KMS-11 (cell line): ENCODE data around the gene PRKCE.

Source experiments
- H2AFZ ChIP-seq: fragments of 200-600 bp; sonication (generic); 2 replicates; pipeline ENCODE4 v1.6.1; 2016; ENCODE audit warnings: antibody characterized with exemption, mixed run types, low read depth
- H3K27ac ChIP-seq: fragments of 200-600 bp; sonication (generic); 2 replicates; pipeline ENCODE4 v1.6.1; 2016; ENCODE audit warnings: mild to moderate bottlenecking, mixed run types
- H3K27me3 ChIP-seq: fragments of 200-600 bp; sonication (generic); 2 replicates; pipeline ENCODE4 v1.6.1; 2017; ENCODE audit warnings: mild to moderate bottlenecking, low read depth, mixed run types, moderate library complexity; ENCODE audit not compliant: insufficient read depth
- H3K36me3 ChIP-seq: fragments of 200-600 bp; sonication (generic); 2 replicates; pipeline ENCODE4 v1.6.1; 2017; ENCODE audit warnings: mild to moderate bottlenecking, mixed run types; ENCODE audit not compliant: insufficient read depth
- H3K4me1 ChIP-seq: fragments of 200-600 bp; sonication (generic); 2 replicates; pipeline ENCODE4 v1.6.1; 2016; ENCODE audit warnings: mild to moderate bottlenecking, low read depth, mixed run types; ENCODE audit not compliant: poor library complexity, severe bottlenecking
- H3K4me2 ChIP-seq: fragments of 200-600 bp; sonication (generic); 2 replicates; pipeline ENCODE4 v1.7.0; 2016; ENCODE audit warnings: mild to moderate bottlenecking, mixed run types
- H3K4me3 ChIP-seq: fragments of 200-600 bp; sonication (generic); IDR thresholded peaks from 2 replicates; pipeline ENCODE4 v1.6.1; 2017; ENCODE audit warnings: low read depth, low read length, mixed read lengths; ENCODE audit not compliant: insufficient read depth
- H3K79me2 ChIP-seq: fragments of 200-600 bp; sonication (generic); 2 replicates; pipeline ENCODE4 v1.6.1; 2016; ENCODE audit warnings: low read depth, mixed run types; ENCODE audit not compliant: insufficient read depth
- H3K9ac ChIP-seq: fragments of 200-600 bp; sonication (generic); 2 replicates; pipeline ENCODE4 v1.6.1; 2016; ENCODE audit warnings: mild to moderate bottlenecking, mixed run types
- H4K20me1 ChIP-seq: fragments of 200-600 bp; sonication (generic); 2 replicates; pipeline ENCODE4 v1.6.1; 2016; ENCODE audit warnings: mild to moderate bottlenecking, mixed run types; ENCODE audit not compliant: insufficient read depth
- TF ChIP-seq, protein P1 (sequence below): fragments of 200-600 bp; sonication (generic); conservative IDR thresholded peaks from 2 replicates; pipeline ENCODE4 v1.6.1; 2017; ENCODE audit warnings: low read depth, mild to moderate bottlenecking, antibody characterized with exemption, low read length, moderate library complexity, mixed read lengths

PRKCE gene

DNA sequence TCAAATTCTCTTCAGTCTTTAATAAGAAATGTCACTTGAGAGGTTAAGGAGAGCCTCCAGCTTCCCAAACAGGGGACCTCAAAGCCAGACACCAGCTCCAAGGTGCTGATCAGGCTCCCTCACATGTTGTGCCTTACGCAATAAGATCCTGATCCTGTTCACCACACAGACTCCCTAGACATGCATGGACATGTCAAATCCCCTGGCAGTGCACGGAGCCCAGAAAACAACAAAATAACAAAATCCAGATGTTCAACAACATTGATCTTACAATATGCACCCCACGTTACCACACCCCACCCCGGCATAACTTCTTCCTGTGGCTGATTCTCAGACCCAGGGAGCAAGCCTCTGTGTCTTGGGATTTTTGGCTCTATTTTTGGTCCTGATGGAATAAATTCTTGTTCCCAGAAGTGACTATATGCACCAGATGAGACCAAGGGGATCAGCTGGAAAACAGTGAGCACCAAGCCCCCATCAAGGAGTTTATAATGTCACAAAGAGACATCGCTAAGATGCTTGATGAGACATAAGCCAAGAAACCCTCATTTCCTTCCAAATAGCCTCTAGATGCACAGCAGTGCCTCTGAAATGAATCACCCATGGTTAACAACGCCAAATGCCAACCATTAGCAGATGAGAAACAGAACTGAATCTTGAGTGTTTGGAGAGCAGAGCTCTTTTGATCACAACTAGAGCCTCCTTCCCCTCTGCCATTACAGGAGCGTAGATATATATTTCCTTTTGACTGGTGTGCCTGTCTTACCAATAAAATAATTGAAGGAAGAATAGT lies 198.2 kb downstream of the PRKCE start:
- TF ChIP-seq, protein P1, sequence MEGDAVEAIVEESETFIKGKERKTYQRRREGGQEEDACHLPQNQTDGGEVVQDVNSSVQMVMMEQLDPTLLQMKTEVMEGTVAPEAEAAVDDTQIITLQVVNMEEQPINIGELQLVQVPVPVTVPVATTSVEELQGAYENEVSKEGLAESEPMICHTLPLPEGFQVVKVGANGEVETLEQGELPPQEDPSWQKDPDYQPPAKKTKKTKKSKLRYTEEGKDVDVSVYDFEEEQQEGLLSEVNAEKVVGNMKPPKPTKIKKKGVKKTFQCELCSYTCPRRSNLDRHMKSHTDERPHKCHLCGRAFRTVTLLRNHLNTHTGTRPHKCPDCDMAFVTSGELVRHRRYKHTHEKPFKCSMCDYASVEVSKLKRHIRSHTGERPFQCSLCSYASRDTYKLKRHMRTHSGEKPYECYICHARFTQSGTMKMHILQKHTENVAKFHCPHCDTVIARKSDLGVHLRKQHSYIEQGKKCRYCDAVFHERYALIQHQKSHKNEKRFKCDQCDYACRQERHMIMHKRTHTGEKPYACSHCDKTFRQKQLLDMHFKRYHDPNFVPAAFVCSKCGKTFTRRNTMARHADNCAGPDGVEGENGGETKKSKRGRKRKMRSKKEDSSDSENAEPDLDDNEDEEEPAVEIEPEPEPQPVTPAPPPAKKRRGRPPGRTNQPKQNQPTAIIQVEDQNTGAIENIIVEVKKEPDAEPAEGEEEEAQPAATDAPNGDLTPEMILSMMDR: no peak
- H2AFZ ChIP-seq: no peak overlapping the region

DNA sequence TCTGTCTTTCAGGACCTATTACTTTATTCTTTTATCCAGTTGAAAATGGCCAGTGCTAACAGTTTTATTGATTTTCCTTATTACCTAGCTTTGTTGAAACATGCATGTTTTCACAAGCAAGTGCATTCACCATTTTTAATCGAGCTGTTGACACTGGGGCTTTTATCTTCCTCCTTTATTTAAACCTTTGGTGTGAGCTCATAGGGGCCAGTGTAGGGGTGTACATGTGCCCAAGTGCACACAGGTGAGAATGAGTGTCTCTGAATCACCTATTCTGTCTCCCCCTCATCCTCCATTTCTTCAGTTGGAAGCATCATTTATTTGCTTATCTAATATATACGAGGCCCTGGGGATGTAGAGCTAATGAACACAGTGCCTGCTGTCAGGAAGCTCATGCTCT lies 199.1 kb downstream of the PRKCE start:
- H3K4me2 ChIP-seq: no peak overlapping the region
- H3K4me1 ChIP-seq: peaks cover 8% of the 10 kb centered on the region
- H3K9ac ChIP-seq: no peak overlapping the region
- no peaks in the 10 kb centered on the region for H4K20me1 ChIP-seq
- H3K4me3 ChIP-seq: no peak overlapping the region
- no peaks in the 10 kb centered on the region for H3K79me2 ChIP-seq
- no peak overlapping the region for H3K27ac ChIP-seq
- no peaks in the 10 kb centered on the region for H3K36me3 ChIP-seq
- TF ChIP-seq, protein P1: no peak
- H3K27me3 ChIP-seq: no peaks in the 10 kb centered on the region
- H2AFZ ChIP-seq: no peak overlapping the region

More for the DNA sequence above, 198.2 kb downstream of the PRKCE start:
- no peak overlapping the region for H3K4me3 ChIP-seq
- H3K36me3 ChIP-seq: no peaks in the 10 kb centered on the region
- H3K9ac ChIP-seq: no peak overlapping the region
- no peaks in the 10 kb centered on the region for H3K27me3 ChIP-seq
- no peak overlapping the region for H3K4me2 ChIP-seq
- H3K27ac ChIP-seq: no peak overlapping the region
- H3K4me1 ChIP-seq: peaks cover 17% of the 10 kb centered on the region
- H3K79me2 ChIP-seq: no peaks in the 10 kb centered on the region
- no peaks in the 10 kb centered on the region for H4K20me1 ChIP-seq

DNA sequence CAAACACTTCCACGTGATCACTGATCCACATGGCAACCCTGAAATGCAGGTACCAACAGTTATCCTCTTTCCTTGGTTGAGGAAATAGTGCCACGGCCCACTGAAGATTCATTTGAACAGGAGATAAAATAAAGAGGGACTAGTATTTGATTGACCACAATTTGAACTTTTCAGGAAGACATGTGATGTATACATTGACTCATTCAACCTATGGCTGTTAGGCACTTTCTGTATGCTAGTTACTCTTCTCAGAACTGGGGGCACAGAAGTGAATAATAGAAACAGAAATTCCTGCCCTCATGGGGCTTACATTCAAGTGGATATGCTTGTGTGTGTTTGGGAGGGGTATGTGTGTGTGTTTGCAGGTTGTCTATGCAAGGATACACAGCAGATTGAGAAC lies 199.6 kb downstream of the PRKCE start:
- Histone ChIP-seq H3K36me3 (no peaks in the 10 kb centered on the region), H4K20me1 (no peaks in the 10 kb centered on the region), H3K79me2 (no peaks in the 10 kb centered on the region), H3K4me1 (peaks cover 2% of the 10 kb centered on the region), H3K4me2 (no peak overlapping the region), H2AFZ (no peak overlapping the region), H3K4me3 (no peak overlapping the region), H3K27me3 (no peaks in the 10 kb centered on the region), H3K9ac (no peak overlapping the region), H3K27ac (no peak overlapping the region)
- TF ChIP-seq, protein P1: no peak

DNA sequence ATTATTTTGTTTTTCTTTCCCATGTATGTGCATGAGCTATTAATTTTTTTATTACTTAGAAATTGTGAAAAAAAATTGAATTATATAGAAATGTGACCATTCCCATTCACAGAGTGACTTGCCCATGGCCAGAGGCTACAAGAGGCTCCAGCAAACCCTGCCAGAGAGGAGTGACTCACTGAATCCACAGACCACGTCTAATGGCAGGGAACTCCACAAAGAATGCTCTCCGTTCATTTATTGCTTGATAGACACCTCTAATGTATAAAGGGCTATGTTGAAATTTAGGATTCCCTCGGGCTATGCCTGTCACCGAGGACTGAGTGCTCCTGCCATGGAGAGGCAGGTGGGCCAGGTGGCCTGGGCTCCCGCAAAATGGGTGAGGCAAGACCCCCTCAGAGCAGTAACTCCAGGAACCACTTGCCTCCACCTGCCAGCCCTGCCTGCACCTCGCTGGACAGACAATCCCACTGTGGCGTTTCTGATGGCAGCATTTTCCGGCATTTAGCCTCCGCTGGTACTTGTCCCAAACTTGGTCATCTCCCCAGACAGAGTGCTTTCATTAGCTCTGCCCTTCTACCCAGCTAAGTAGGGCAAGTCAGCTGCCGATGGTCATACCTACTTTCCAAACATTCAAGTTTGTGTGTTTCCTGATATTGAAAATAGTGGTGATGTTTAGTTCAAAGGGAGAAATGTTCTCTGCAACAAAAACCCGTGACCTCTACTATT lies 200.3 kb downstream of the PRKCE start:
- Histone ChIP-seq H2AFZ (no peak overlapping the region), H3K4me1 (no peaks in the 10 kb centered on the region), H3K4me2 (no peak overlapping the region), H3K36me3 (no peaks in the 10 kb centered on the region), H3K4me3 (no peak overlapping the region), H4K20me1 (no peaks in the 10 kb centered on the region), H3K27me3 (no peaks in the 10 kb centered on the region), H3K27ac (no peak overlapping the region), H3K79me2 (no peaks in the 10 kb centered on the region), H3K9ac (no peak overlapping the region)
- TF ChIP-seq, protein P1: no peak
